Calu3 (cell line): Measurements from ENCODE around the gene SZRD1. TPM values are rescaled to one million over a fixed set of nuclear protein-coding genes. Genes with fewer than 3 reads are reported as not detected.

Source experiments
- BruUV-seq: library from RNA; stranded (reverse); fragments of 400-500 nt; replicated peaks from 2 replicates; lab custom pipeline; 2021; lab: Mats Ljungman, UMichigan
- CTCF ChIA-PET: fragments of 300-600 bp; sonication (Branson Sonifier 250); formaldehyde crosslinking; loops from one replicate; lab custom pipeline; 2022; ENCODE audit warnings: antibody characterized with exemption; lab: Charles Lee
- DNase-seq: peaks from one replicate; pipeline ENCODE4 v3.0.0; 2022
- H3K27ac Mint-ChIP-seq: one replicate; pipeline ENCODE4 v1.8.0; 2022; ENCODE audit warnings: mixed read lengths; ENCODE audit not compliant: unreplicated experiment
- H3K27me3 Mint-ChIP-seq: one replicate; pipeline ENCODE4 v1.8.0; 2022; ENCODE audit warnings: mixed read lengths; ENCODE audit not compliant: unreplicated experiment
- H3K36me3 Mint-ChIP-seq: one replicate; pipeline ENCODE4 v1.8.0; 2022; ENCODE audit warnings: mild to moderate bottlenecking, moderate library complexity, mixed read lengths; ENCODE audit not compliant: insufficient read depth, unreplicated experiment
- H3K4me1 Mint-ChIP-seq: one replicate; pipeline ENCODE4 v1.8.0; 2022; ENCODE audit warnings: mild to moderate bottlenecking, low read depth, mixed read lengths; ENCODE audit not compliant: unreplicated experiment
- H3K4me3 Mint-ChIP-seq: one replicate; pipeline ENCODE4 v1.8.0; 2022; ENCODE audit warnings: mild to moderate bottlenecking, low read depth, moderate library complexity, mixed read lengths; ENCODE audit not compliant: unreplicated experiment
- H3K9me3 Mint-ChIP-seq: one replicate; pipeline ENCODE4 v1.8.0; 2022; ENCODE audit warnings: low read depth, mixed read lengths; ENCODE audit not compliant: unreplicated experiment
- intact Hi-C: fragments of 100-400 bp; cut with micrococcal nuclease; formaldehyde crosslinking; loops from one replicate; pipeline ENCODE4 v1.10.0; 2022; ENCODE audit not compliant: unreplicated experiment
- total RNA-seq: library from RNA; stranded (reverse); gene quantifications from 2 replicates; pipeline ENCODE4 v1.2.3, GENCODE V29; 2022
- TF ChIP-seq, protein P1 (sequence below): fragments of 200-600 bp; IDR thresholded peaks from one replicate; pipeline ENCODE4 v1.8.0; 2022; ENCODE audit warnings: antibody characterized with exemption; ENCODE audit not compliant: unreplicated experiment

The SZRD1 gene
- total RNA-seq, 1 experiment from 2014 or later = 95.9 TPM

DNA sequence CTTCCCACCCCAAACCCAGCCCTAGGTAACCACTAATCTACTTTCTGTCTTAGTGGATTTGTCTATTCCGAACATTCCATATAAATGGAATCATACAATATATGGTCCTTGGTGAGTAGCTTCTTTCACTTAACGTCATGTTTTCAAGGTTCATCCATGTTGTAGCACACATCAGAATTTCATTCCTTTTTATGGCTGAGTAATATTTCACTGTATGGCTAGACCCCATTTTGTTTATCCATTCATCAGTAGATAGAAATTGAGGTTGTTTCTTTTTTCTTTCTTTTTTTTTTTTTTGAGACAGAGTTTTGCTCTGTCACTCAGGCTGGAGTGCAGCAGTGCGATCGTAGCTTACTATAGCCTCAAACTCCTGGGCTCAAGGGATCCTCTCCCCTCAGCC lies 67.0 kb downstream of the SZRD1 start:
- Mint-ChIP-seq H3K4me3 (no peak overlapping the region), H3K27ac (no peak overlapping the region), H3K9me3 (no peaks in the 10 kb centered on the region), H3K27me3 (peaks cover 37% of the 10 kb centered on the region), H3K4me1 (no peaks in the 10 kb centered on the region), H3K36me3 (no peaks in the 10 kb centered on the region)
- DNase-seq = no peak
- intact Hi-C loops = no loop called here
- no TSS peak for BruUV-seq
- CTCF ChIA-PET = no interaction called here
- TF ChIP-seq, protein P1, sequence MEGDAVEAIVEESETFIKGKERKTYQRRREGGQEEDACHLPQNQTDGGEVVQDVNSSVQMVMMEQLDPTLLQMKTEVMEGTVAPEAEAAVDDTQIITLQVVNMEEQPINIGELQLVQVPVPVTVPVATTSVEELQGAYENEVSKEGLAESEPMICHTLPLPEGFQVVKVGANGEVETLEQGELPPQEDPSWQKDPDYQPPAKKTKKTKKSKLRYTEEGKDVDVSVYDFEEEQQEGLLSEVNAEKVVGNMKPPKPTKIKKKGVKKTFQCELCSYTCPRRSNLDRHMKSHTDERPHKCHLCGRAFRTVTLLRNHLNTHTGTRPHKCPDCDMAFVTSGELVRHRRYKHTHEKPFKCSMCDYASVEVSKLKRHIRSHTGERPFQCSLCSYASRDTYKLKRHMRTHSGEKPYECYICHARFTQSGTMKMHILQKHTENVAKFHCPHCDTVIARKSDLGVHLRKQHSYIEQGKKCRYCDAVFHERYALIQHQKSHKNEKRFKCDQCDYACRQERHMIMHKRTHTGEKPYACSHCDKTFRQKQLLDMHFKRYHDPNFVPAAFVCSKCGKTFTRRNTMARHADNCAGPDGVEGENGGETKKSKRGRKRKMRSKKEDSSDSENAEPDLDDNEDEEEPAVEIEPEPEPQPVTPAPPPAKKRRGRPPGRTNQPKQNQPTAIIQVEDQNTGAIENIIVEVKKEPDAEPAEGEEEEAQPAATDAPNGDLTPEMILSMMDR = no peak

DNA sequence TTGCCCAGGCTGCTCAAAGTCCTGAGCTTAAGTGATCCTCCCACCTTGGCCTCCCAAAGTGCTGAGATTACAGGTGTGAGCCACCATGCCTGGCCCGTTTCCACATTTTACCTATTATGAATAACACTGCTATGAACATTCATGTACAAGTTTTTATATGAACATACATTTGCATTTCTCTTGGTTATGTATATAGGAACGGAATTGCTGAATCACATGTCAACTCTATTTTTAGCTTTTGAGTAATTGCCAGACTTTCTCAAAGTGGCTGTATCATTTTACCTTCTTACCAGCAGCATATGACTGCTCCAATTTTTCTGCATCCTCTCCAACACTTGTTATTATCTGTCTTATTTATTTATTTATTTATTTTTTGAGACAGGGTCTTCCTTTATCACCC lies 67.5 kb downstream of the SZRD1 start:
- H3K4me3 Mint-ChIP-seq = no peak overlapping the region
- H3K9me3 Mint-ChIP-seq = no peaks in the 10 kb centered on the region
- TF ChIP-seq, protein P1 = no peak
- BruUV-seq = no TSS peak
- no peaks in the 10 kb centered on the region for H3K4me1 Mint-ChIP-seq
- intact Hi-C loops = no loop called here
- peaks cover 37% of the 10 kb centered on the region for H3K27me3 Mint-ChIP-seq
- CTCF ChIA-PET = no interaction called here
- no peak for DNase-seq
- no peak overlapping the region for H3K27ac Mint-ChIP-seq
- no peaks in the 10 kb centered on the region for H3K36me3 Mint-ChIP-seq

DNA sequence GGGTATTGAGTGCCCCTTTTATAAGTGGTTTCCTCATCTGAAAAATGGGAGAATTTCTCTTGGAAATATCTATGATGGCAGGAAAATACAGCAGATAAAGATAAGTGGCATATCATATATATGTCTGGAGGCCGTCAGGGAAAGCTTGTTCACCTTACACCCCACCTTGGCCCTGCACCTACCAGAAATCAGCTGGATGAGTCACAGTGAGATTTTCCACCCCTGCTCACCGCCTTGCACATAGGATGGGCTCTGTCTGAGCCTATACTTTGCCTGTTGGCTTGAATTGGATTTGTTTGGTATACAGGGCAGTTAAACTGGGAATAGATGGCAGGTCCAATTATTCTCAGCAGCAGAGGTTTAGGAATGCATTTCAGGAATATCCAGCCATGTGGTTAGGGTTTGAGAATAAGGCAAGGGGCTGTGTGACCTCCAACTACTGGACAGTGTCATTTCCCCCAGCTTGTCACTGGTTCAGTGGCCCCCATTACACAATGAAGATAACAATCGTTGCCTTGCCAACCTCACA lies 70.0 kb downstream of the SZRD1 start, which contains the start of gene SPATA21:
Gene SPATA21, minus strand, starts transcription at position 479 of the 529 bp plus-strand sequence. CDS start 6,053 bp downstream, outside the sequence.
- TF ChIP-seq, protein P1 = no peak
- Mint-ChIP-seq H3K27ac (no peak within 1 kb of the TSS), H3K27me3 (peaks cover 19% of the 10 kb centered on the region), H3K36me3 (peaks cover 18% of the 10 kb centered on the region), H3K4me1 (peaks cover 8% of the 10 kb centered on the region), H3K9me3 (no peaks in the 10 kb centered on the region), H3K4me3 (no peak within 1 kb of the TSS)
- intact Hi-C loops = no loop called here
- no TSS peak for BruUV-seq
- DNase-seq = no peak
- CTCF ChIA-PET = no interaction called here

DNA sequence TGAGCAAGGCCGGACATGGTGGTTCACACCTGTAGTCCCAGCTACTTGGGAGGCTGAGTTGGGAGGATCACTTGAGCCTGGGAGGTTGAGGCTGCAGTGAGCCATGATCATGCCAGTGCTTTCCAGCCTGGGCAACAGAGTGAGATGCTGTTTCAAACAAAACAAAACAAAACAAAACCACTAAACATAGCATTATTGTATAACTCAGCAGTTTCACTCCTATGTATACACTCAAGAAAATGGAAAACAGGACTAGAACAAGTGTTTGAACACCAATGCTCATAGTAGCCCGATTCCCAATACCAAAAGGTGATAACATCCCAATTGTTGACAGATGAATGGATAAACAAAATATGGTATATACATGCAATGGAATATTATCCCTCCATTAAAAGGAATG lies 71.5 kb downstream of the SZRD1 start:
- no peak for DNase-seq
- no peak overlapping the region for H3K4me3 Mint-ChIP-seq
- peaks cover 8% of the 10 kb centered on the region for H3K4me1 Mint-ChIP-seq
- H3K9me3 Mint-ChIP-seq = no peaks in the 10 kb centered on the region
- TF ChIP-seq, protein P1 = no peak
- H3K27me3 Mint-ChIP-seq = peaks cover 4% of the 10 kb centered on the region
- intact Hi-C loops = no loop called here
- peaks cover 25% of the 10 kb centered on the region for H3K36me3 Mint-ChIP-seq
- no peak overlapping the region for H3K27ac Mint-ChIP-seq
- no TSS peak for BruUV-seq
- CTCF ChIA-PET = no interaction called here
